ENCODE data around the gene OR14I1.
"Not testable (repeated sequence)": the region's sequence is repeated elsewhere in the genome, so short reads cannot be mapped to it uniquely, and the experiment has no call there.

Gene OR14I1

GRCh38 chr1:248681651-248682050 is 20.9 kb downstream of the OR14I1 start:
- DNase-seq (ENCODE audit: insufficient read length) (no peak), FAIRE-seq (no peak)
- no peak for TF ChIP-seq TAF1 (IDR thresholded peaks at IDR 0.05; ENCODE audit: borderline replicate concordance, low read depth, low read length)

- no peak for FAIRE-seq
- DNase-seq (ENCODE audit: insufficient read length), result no peak
- no peak for TF ChIP-seq POLR2A (IDR thresholded peaks at IDR 0.05; ENCODE audit: low read depth, low read length)
These were observed 32.6 kb downstream of the OR14I1 start for GRCh38 chr1:248670003-248670402.

GRCh38 chr1:248663453-248664328 is 38.9 kb downstream of the OR14I1 start:
- DNase-seq (ENCODE audit: insufficient read length), result not testable (repeated sequence)
- peak; percentile 97 for FAIRE-seq

GRCh38 chr1:248656797-248657196 is 45.8 kb downstream of the OR14I1 start:
- FAIRE-seq, result peak; percentile 74

GRCh38 chr1:248655354-248655753 is 47.2 kb downstream of the OR14I1 start, which contains the start of gene OR2T27:
TSS of gene OR2T27 (minus strand) at chr1:248655528. CDS start at chr1:248650884, 4,644 bp downstream.
- FAIRE-seq, result peak; percentile 94
- not testable (repeated sequence) for DNase-seq (ENCODE audit: insufficient read length)

More at GRCh38 chr1:248656797-248657196, 45.8 kb downstream of the OR14I1 start:
- not testable (repeated sequence) for DNase-seq (ENCODE audit: insufficient read length)
